Smooth muscle cell (in vitro differentiated cells): ENCODE measurements around the gene MBD3L5. TPM values are rescaled to one million over a fixed set of nuclear protein-coding genes. Genes with fewer than 3 reads are reported as not detected.
"Not testable (repeated sequence)": the region's sequence is repeated elsewhere in the genome, so short reads cannot be mapped to it uniquely, and the experiment has no call there.

Source experiments
- DNase-seq: peaks from one replicate; lab custom pipeline; 2025; ENCODE audit not compliant: unreplicated experiment; lab: John Stamatoyannopoulos, UW
- H2AFZ ChIP-seq: fragments of 200-600 bp; sonication (generic); 2 replicates; pipeline ENCODE4 v1.6.0; 2016; ENCODE audit warnings: antibody characterized with exemption, low read depth, mild to moderate bottlenecking
- H3F3A ChIP-seq: fragments of 200-600 bp; sonication (generic); 2 replicates; pipeline ENCODE4 v1.6.0; 2017; ENCODE audit warnings: antibody characterized with exemption, low read depth
- H3K27ac ChIP-seq: fragments of 200-600 bp; sonication (generic); 2 replicates; pipeline ENCODE4 v1.5.1; 2016; ENCODE audit warnings: low read depth, mild to moderate bottlenecking
- H3K27me3 ChIP-seq: fragments of 200-600 bp; sonication (generic); 2 replicates; pipeline ENCODE4 v1.6.1; 2016; ENCODE audit warnings: low read depth, mild to moderate bottlenecking
- H3K36me3 ChIP-seq: fragments of 200-600 bp; sonication (generic); 2 replicates; pipeline ENCODE4 v1.5.1; 2016; ENCODE audit warnings: low read depth
- H3K4me1 ChIP-seq: fragments of 200-600 bp; sonication (generic); 2 replicates; pipeline ENCODE4 v1.5.1; 2016; ENCODE audit warnings: low read depth
- H3K4me2 ChIP-seq: fragments of 200-600 bp; sonication (generic); 2 replicates; pipeline ENCODE4 v1.6.0; 2016; ENCODE audit warnings: mild to moderate bottlenecking
- H3K4me3 ChIP-seq: fragments of 200-600 bp; sonication (generic); 2 replicates; pipeline ENCODE4 v1.5.1; 2016; ENCODE audit warnings: mild to moderate bottlenecking
- H3K79me2 ChIP-seq: fragments of 200-600 bp; sonication (generic); 2 replicates; pipeline ENCODE4 v1.6.0; 2016; ENCODE audit warnings: low read depth, mild to moderate bottlenecking
- H3K9ac ChIP-seq: fragments of 200-600 bp; sonication (generic); 2 replicates; pipeline ENCODE4 v1.6.0; 2016; ENCODE audit warnings: low read depth
- H3K9me3 ChIP-seq: fragments of 200-600 bp; sonication (generic); replicated peaks from 2 replicates; pipeline ENCODE4 v1.5.1; 2016; ENCODE audit warnings: low read depth
- H4K20me1 ChIP-seq: fragments of 200-600 bp; sonication (generic); 2 replicates; pipeline ENCODE4 v1.6.0; 2016; ENCODE audit warnings: low read depth
- WGBS: methylation state at CpG from one replicate; pipeline ENCODE4 v1.1.7; 2016; ENCODE audit warnings: low lambda C conversion rate; 5-methylcytosine and 5-hydroxymethylcytosine counted together
- polyA plus RNA-seq: library from polyadenylated mRNA; unstranded; fragments of >200 nt; fragmentation: Nextera tagmentation; extraction: Ambion mirVana; gene quantifications from 2 replicates; pipeline ENCODE4 v1.2.1, GENCODE V29; 2016
- total RNA-seq: library from RNA; depleted of rRNA; stranded (reverse); fragments of >200 nt; gene quantifications from 2 replicates; pipeline ENCODE4 v1.2.3, GENCODE V29; 2014

MBD3L5 gene
- total and polyA plus RNA-seq, 2 experiments from 2014 or later, result not detected

DNA sequence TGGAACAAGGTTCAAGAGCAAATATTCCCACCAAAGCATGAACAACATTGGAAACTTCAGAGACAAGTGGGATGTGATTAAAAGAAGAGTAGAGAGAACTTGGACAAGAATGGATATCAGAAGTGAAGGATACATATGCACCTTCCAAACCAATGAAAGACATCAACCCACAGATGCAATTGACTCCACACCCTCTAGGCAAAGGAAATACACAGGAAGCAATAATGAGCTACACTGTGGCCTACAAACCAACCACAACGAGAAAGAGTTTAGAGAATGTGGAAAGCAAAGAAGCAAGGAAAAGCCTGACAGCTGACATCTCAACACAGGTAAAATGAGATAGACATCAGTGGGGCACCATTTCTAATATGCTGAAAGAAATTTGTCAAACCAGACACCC, 1.6 kb upstream of the MBD3L5 start:
- not testable (repeated sequence) for DNase-seq, H3K4me3 ChIP-seq, H4K20me1 ChIP-seq, H3K36me3 ChIP-seq, H3K27ac ChIP-seq, H2AFZ ChIP-seq, H3K9me3 ChIP-seq, H3K27me3 ChIP-seq, H3K4me1 ChIP-seq, H3F3A ChIP-seq, H3K4me2 ChIP-seq, H3K9ac ChIP-seq, H3K79me2 ChIP-seq
- WGBS, result no CpG with 5 or more reads among the region's 1 CpG

- 82% methylated on average over 2 of the region's 9 CpGs for WGBS
- not testable (repeated sequence) for H3K4me2 ChIP-seq, H4K20me1 ChIP-seq, H3K4me1 ChIP-seq, DNase-seq, H3K9ac ChIP-seq, H2AFZ ChIP-seq, H3K9me3 ChIP-seq, H3K4me3 ChIP-seq, H3K27me3 ChIP-seq, H3K79me2 ChIP-seq, H3F3A ChIP-seq, H3K36me3 ChIP-seq, H3K27ac ChIP-seq
These were observed 9.7 kb downstream of the MBD3L5 start, which contains the start of gene MBD3L4 for GRCh38 chr19:7040079-7040478. TSS of gene MBD3L4 (minus strand) at chr19:7040179. CDS start at chr19:7040144, 35 bp downstream.

DNA sequence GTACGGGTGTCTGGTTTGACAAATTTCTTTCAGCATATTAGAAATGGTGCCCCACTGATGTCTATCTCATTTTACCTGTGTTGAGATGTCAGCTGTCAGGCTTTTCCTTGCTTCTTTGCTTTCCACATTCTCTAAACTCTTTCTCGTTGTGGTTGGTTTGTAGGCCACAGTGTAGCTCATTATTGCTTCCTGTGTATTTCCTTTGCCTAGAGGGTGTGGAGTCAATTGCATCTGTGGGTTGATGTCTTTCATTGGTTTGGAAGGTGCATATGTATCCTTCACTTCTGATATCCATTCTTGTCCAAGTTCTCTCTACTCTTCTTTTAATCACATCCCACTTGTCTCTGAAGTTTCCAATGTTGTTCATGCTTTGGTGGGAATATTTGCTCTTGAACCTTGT, 11.2 kb downstream of the MBD3L5 start:
- not testable (repeated sequence) for H3K9ac ChIP-seq, H3K27me3 ChIP-seq, H3K27ac ChIP-seq, H2AFZ ChIP-seq, H3K4me2 ChIP-seq, H3K79me2 ChIP-seq, H3K36me3 ChIP-seq, H4K20me1 ChIP-seq, DNase-seq, H3F3A ChIP-seq, H3K4me1 ChIP-seq, H3K4me3 ChIP-seq, H3K9me3 ChIP-seq
- whole genome bisulfite sequencing, result no CpG with 5 or more reads among the region's 2 CpGs

GRCh38 chr19:7049021-7049420, 18.6 kb downstream of the MBD3L5 start, which contains the start of gene MBD3L2:
TSS of gene MBD3L2 (plus strand) at chr19:7049321. CDS start at chr19:7049374, 53 bp downstream.
- DNase-seq, H3K4me2 ChIP-seq, H3K4me3 ChIP-seq, H3K27ac ChIP-seq, H3K36me3 ChIP-seq, H3K9ac ChIP-seq, H2AFZ ChIP-seq, H4K20me1 ChIP-seq, H3K4me1 ChIP-seq, H3K79me2 ChIP-seq, H3F3A ChIP-seq, H3K9me3 ChIP-seq, H3K27me3 ChIP-seq: not testable (repeated sequence)
- WGBS, result no CpG with 5 or more reads among the region's 7 CpGs

DNA sequence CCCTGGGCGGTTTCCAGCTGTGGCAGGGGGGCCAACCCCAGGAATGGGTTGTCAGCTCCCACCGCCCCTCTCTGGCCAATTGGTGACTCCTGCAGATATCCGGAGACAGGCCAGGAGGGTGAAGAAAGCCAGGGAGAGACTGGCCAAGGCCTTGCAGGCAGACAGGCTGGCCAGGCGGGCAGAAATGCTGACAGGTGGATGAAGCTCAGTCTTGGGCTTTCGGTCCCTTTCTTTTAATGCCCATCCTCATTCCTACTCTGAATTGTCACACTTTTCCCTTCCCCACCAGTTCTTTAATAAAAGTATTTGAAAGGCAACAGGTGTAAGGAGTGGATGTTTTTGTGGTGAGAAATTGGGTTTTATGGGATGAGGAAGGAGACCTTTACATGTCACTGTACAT, 21.0 kb downstream of the MBD3L5 start:
- not testable (repeated sequence) for H2AFZ ChIP-seq, H3F3A ChIP-seq, H3K36me3 ChIP-seq, H3K79me2 ChIP-seq, H3K27me3 ChIP-seq, H3K4me2 ChIP-seq, H3K9ac ChIP-seq, H3K27ac ChIP-seq, H3K4me1 ChIP-seq, H3K4me3 ChIP-seq, H3K9me3 ChIP-seq, H4K20me1 ChIP-seq, DNase-seq
- WGBS, result 95% methylated on average over 3 of the region's 5 CpGs

GRCh38 chr19:7052896-7053295, 22.5 kb downstream of the MBD3L5 start:
- not testable (repeated sequence) for H3K4me2 ChIP-seq, DNase-seq
- 90% methylated on average over 7 of the region's 7 CpGs for WGBS

GRCh38 chr19:7054635-7055368, 24.4 kb downstream of the MBD3L5 start:
- H3K9ac ChIP-seq, H3K27ac ChIP-seq, H4K20me1 ChIP-seq, H3K4me1 ChIP-seq, H3K9me3 ChIP-seq, H3K27me3 ChIP-seq, H2AFZ ChIP-seq, H3K4me2 ChIP-seq, H3K4me3 ChIP-seq, H3K36me3 ChIP-seq, H3K79me2 ChIP-seq, H3F3A ChIP-seq, DNase-seq: not testable (repeated sequence)
- WGBS, result 92% methylated on average over 14 of the region's 14 CpGs

More at GRCh38 chr19:7052896-7053295, 22.5 kb downstream of the MBD3L5 start:
- not testable (repeated sequence) for H3K9me3 ChIP-seq, H3K36me3 ChIP-seq, H3K27ac ChIP-seq, H3K4me3 ChIP-seq, H3K79me2 ChIP-seq, H3K4me1 ChIP-seq, H3K9ac ChIP-seq, H2AFZ ChIP-seq, H4K20me1 ChIP-seq, H3F3A ChIP-seq, H3K27me3 ChIP-seq

- not testable (repeated sequence) for H3K27me3 ChIP-seq, H2AFZ ChIP-seq, H4K20me1 ChIP-seq, H3K4me3 ChIP-seq, H3K4me2 ChIP-seq, H3K9ac ChIP-seq, H3K4me1 ChIP-seq, H3K79me2 ChIP-seq, H3K9me3 ChIP-seq, H3F3A ChIP-seq, H3K27ac ChIP-seq, DNase-seq, H3K36me3 ChIP-seq
- 91% methylated on average over 14 of the region's 14 CpGs for WGBS
These were observed 25.3 kb downstream of the MBD3L5 start for GRCh38 chr19:7055679-7056078.
